ENCODE data around the gene HES1.

DNA sequence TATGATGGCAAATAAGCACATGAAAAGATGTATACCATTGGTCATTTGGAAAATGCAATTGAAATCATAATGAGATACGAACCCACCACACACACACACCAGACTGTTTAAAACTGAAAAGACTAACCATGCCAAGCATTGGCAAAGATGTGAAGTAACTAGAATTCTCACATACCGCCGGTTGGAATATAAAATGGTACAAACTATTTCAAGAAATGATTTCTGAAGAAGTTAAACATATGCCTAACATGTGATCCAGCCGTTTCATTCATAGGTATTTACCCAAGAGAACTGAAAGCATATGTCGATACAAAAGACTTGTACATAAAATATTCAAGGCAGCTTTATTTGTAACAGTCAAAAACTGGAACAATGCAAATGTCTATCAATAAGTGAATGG, 28.9 kb downstream of the HES1 start:
- TF ChIP-seq, protein P1, sequence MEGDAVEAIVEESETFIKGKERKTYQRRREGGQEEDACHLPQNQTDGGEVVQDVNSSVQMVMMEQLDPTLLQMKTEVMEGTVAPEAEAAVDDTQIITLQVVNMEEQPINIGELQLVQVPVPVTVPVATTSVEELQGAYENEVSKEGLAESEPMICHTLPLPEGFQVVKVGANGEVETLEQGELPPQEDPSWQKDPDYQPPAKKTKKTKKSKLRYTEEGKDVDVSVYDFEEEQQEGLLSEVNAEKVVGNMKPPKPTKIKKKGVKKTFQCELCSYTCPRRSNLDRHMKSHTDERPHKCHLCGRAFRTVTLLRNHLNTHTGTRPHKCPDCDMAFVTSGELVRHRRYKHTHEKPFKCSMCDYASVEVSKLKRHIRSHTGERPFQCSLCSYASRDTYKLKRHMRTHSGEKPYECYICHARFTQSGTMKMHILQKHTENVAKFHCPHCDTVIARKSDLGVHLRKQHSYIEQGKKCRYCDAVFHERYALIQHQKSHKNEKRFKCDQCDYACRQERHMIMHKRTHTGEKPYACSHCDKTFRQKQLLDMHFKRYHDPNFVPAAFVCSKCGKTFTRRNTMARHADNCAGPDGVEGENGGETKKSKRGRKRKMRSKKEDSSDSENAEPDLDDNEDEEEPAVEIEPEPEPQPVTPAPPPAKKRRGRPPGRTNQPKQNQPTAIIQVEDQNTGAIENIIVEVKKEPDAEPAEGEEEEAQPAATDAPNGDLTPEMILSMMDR (IDR thresholded peaks at IDR 0.05; ENCODE audit: borderline replicate concordance, extremely low read depth, low read length, poor library complexity, severe bottlenecking), result no peak
- no peak for TF ChIP-seq EZH2 (IDR thresholded peaks at IDR 0.05; ENCODE audit: borderline replicate concordance, low read depth, low read length, severe bottlenecking)
